HL-60 (cell line): ENCODE data around the gene GJA5.

Experiments used
- GABPA ChIP-seq: IDR thresholded peaks from 2 replicates; pipeline ENCODE4 v1.6.1; 2012; ENCODE audit warnings: low read depth
- POLR2AphosphoS5 ChIP-seq: IDR thresholded peaks from 2 replicates; pipeline ENCODE4 v1.6.1; 2012; ENCODE audit warnings: low read depth
- SPI1 ChIP-seq: IDR thresholded peaks from 2 replicates; pipeline ENCODE4 v1.6.1; 2012; ENCODE audit warnings: low read depth, mild to moderate bottlenecking, borderline replicate concordance
- TF ChIP-seq, protein P1 (sequence below): IDR thresholded peaks from one replicate; pipeline ENCODE4 v1.5.1; 2011; ENCODE audit warnings: low read length, control low read depth, inconsistent platforms; ENCODE audit not compliant: insufficient read depth
- TF ChIP-seq, protein P2 (sequence below): IDR thresholded peaks from 2 replicates; pipeline ENCODE4 v1.6.1; 2012; ENCODE audit warnings: low read depth; ENCODE audit not compliant: insufficient replicate concordance

DNA sequence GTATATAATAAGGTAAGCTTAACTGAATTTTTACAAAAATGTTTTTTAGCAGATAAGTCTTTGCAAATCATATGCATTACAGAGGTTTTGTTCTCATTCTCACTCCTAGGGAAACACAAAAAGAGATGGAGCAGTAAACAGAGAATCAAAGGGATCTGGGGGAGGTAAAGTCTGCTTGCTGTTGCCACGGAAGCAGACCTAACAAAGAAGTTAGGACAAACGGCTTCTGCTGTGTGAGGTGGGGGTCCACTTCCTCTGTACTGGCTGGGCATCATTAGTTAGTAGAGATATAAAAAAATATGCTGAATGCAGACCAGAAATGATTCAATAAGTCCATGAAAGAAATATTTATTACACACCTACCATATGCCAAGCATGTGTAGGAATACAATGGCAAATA lies 34.2 kb downstream of the GJA5 start:
- TF ChIP-seq GABPA (no peak), POLR2AphosphoS5 (no peak), SPI1 (no peak)
- TF ChIP-seq, protein P1, sequence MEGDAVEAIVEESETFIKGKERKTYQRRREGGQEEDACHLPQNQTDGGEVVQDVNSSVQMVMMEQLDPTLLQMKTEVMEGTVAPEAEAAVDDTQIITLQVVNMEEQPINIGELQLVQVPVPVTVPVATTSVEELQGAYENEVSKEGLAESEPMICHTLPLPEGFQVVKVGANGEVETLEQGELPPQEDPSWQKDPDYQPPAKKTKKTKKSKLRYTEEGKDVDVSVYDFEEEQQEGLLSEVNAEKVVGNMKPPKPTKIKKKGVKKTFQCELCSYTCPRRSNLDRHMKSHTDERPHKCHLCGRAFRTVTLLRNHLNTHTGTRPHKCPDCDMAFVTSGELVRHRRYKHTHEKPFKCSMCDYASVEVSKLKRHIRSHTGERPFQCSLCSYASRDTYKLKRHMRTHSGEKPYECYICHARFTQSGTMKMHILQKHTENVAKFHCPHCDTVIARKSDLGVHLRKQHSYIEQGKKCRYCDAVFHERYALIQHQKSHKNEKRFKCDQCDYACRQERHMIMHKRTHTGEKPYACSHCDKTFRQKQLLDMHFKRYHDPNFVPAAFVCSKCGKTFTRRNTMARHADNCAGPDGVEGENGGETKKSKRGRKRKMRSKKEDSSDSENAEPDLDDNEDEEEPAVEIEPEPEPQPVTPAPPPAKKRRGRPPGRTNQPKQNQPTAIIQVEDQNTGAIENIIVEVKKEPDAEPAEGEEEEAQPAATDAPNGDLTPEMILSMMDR, result no peak
- TF ChIP-seq, protein P2, sequence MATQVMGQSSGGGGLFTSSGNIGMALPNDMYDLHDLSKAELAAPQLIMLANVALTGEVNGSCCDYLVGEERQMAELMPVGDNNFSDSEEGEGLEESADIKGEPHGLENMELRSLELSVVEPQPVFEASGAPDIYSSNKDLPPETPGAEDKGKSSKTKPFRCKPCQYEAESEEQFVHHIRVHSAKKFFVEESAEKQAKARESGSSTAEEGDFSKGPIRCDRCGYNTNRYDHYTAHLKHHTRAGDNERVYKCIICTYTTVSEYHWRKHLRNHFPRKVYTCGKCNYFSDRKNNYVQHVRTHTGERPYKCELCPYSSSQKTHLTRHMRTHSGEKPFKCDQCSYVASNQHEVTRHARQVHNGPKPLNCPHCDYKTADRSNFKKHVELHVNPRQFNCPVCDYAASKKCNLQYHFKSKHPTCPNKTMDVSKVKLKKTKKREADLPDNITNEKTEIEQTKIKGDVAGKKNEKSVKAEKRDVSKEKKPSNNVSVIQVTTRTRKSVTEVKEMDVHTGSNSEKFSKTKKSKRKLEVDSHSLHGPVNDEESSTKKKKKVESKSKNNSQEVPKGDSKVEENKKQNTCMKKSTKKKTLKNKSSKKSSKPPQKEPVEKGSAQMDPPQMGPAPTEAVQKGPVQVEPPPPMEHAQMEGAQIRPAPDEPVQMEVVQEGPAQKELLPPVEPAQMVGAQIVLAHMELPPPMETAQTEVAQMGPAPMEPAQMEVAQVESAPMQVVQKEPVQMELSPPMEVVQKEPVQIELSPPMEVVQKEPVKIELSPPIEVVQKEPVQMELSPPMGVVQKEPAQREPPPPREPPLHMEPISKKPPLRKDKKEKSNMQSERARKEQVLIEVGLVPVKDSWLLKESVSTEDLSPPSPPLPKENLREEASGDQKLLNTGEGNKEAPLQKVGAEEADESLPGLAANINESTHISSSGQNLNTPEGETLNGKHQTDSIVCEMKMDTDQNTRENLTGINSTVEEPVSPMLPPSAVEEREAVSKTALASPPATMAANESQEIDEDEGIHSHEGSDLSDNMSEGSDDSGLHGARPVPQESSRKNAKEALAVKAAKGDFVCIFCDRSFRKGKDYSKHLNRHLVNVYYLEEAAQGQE, result no peak
